Measurements from ENCODE around the gene UGT1A4. TPM values are rescaled to one million over a fixed set of nuclear protein-coding genes. Genes with fewer than 3 reads are reported as not detected.

UGT1A4 gene
- total RNA-seq, 4 donors from 2014 or later = 2.0 to 9.0 (median 4.9) TPM

GRCh38 chr2:233821709-233822100 is 103.2 kb downstream of the UGT1A4 start:
- H3K27ac ChIP-seq = no peak overlapping the region
- intact Hi-C loops (cut with DNase I; ENCODE audit: low total_unique reads) (no loop called here), in situ Hi-C loops (cut with MboI; ENCODE audit: low pct_ligation_motif_present in 1 of 4, low pct_unique_long_range_greater_than_20kb in 1 of 4, low sequenced_read_pairs in 3 of 4) (no loop called here)
- DNase-seq = no peak
- 83 to 92% methylated on average over 2 to 8 of the region's 8 CpGs for WGBS, 2 donors (ENCODE audit: low coverage in 1 of 2)
- no peaks in the 10 kb centered on the region for H3K4me1 ChIP-seq
- H3K4me3 ChIP-seq = no peak overlapping the region
- TF ChIP-seq POLR2A (IDR thresholded peaks at IDR 0.05) = no peak
- TF ChIP-seq EP300 (IDR thresholded peaks at IDR 0.05; ENCODE audit: low read depth) = no peak
- no peak for TF ChIP-seq POLR2AphosphoS5 (IDR thresholded peaks at IDR 0.05)
- TF ChIP-seq, protein P1, sequence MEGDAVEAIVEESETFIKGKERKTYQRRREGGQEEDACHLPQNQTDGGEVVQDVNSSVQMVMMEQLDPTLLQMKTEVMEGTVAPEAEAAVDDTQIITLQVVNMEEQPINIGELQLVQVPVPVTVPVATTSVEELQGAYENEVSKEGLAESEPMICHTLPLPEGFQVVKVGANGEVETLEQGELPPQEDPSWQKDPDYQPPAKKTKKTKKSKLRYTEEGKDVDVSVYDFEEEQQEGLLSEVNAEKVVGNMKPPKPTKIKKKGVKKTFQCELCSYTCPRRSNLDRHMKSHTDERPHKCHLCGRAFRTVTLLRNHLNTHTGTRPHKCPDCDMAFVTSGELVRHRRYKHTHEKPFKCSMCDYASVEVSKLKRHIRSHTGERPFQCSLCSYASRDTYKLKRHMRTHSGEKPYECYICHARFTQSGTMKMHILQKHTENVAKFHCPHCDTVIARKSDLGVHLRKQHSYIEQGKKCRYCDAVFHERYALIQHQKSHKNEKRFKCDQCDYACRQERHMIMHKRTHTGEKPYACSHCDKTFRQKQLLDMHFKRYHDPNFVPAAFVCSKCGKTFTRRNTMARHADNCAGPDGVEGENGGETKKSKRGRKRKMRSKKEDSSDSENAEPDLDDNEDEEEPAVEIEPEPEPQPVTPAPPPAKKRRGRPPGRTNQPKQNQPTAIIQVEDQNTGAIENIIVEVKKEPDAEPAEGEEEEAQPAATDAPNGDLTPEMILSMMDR (IDR thresholded peaks at IDR 0.05) = no peak
- H3K27me3 ChIP-seq = no peaks in the 10 kb centered on the region
- peaks cover 0 to 3% of the 10 kb centered on the region in 2 donors for H3K9me3 ChIP-seq
- no peaks in the 10 kb centered on the region for H3K36me3 ChIP-seq

GRCh38 chr2:233822101-233822771 is 103.7 kb downstream of the UGT1A4 start:
- Histone ChIP-seq H3K27ac (no peak overlapping the region), H3K27me3 (no peaks in the 10 kb centered on the region), H3K9me3 (peaks cover 0 to 3% of the 10 kb centered on the region in 2 donors), H3K36me3 (no peaks in the 10 kb centered on the region), H3K4me1 (no peaks in the 10 kb centered on the region), H3K4me3 (no peak overlapping the region)
- in situ Hi-C loops (cut with MboI; ENCODE audit: low pct_ligation_motif_present in 1 of 4, low pct_unique_long_range_greater_than_20kb in 1 of 4, low sequenced_read_pairs in 3 of 4) = no loop called here
- TF ChIP-seq POLR2AphosphoS5 (IDR thresholded peaks at IDR 0.05) = no peak
- TF ChIP-seq, protein P1 (IDR thresholded peaks at IDR 0.05) = no peak
- 84% methylated on average over 18 of the region's 21 CpGs; no CpG with 5 or more reads in 1 of the 2 donors for WGBS, 2 donors (ENCODE audit: low coverage in 1 of 2)
- peak; percentile 3 for DNase-seq
- intact Hi-C loops (cut with DNase I; ENCODE audit: low total_unique reads) = no loop called here

Other genes with a start within 250 kb of the UGT1A4 start
- 100 to 1,000 TPM in 1 of 4 donors, 10 to 100 TPM in 3; 30.7 to 113 (median 41.3) TPM for gene USP40, start 152.0 kb upstream of the UGT1A4 start, total RNA-seq
- gene UGT1A8, start 101.1 kb upstream of the UGT1A4 start, total RNA-seq = 10 to 100 TPM in 2 of 4 donors, 1 to 10 TPM in 2; 1.1 to 15.1 (median 9.4) TPM
- gene UGT1A10, start 82.3 kb upstream of the UGT1A4 start, total RNA-seq = 10 to 100 TPM; 54.2 to 87.5 (median 54.9) TPM
- 10 to 100 TPM in 3 of 4 donors, 1 to 10 TPM in 1; 4.6 to 18.7 (median 10.5) TPM for gene UGT1A9, start 46.8 kb upstream of the UGT1A4 start, total RNA-seq
- 10 to 100 TPM in 3 of 4 donors, 1 to 10 TPM in 1; 3.4 to 55.3 (median 18.2) TPM for gene UGT1A7, start 36.8 kb upstream of the UGT1A4 start, total RNA-seq
- gene UGT1A6, start 25.8 kb upstream of the UGT1A4 start, total RNA-seq = 10 to 100 TPM; 13.5 to 40.2 (median 18.1) TPM
- 10 to 100 TPM in 2 of 4 donors, 1 to 10 TPM in 2; 3.2 to 18.3 (median 7.9) TPM for gene UGT1A5, start 5.8 kb upstream of the UGT1A4 start, total RNA-seq
- gene UGT1A3, start 10.3 kb downstream of the UGT1A4 start, total RNA-seq = 1 to 10 TPM in 3 of 4 donors, not detected in 1; 2.6 to 3.2 (median 2.6) TPM
- 10 to 100 TPM in 1 of 4 donors, 1 to 10 TPM in 3; 4.4 to 11.3 (median 6.9) TPM for gene UGT1A1, start 41.5 kb downstream of the UGT1A4 start, total RNA-seq
- gene MROH2A, start 59.6 kb downstream of the UGT1A4 start, total RNA-seq = under 1 TPM in 1 of 4 donors, not detected in 3; 0.14 TPM
- gene HJURP, start 135.8 kb downstream of the UGT1A4 start, total RNA-seq = 10 to 100 TPM in 1 of 4 donors, 1 to 10 TPM in 2, not detected in 1; 1.9 to 29.5 (median 2.1) TPM
- gene TRPM8, start 198.6 kb downstream of the UGT1A4 start, total RNA-seq = not detected